Calu3 (cell line): ENCODE measurements around the gene TMEM60. TPM values are rescaled to one million over a fixed set of nuclear protein-coding genes. Genes with fewer than 3 reads are reported as not detected.

Source experiments
- BruUV-seq: library from RNA; stranded (reverse); fragments of 400-500 nt; replicated peaks from 2 replicates; lab custom pipeline; 2021; lab: Mats Ljungman, UMichigan
- CTCF ChIA-PET: fragments of 300-600 bp; sonication (Branson Sonifier 250); formaldehyde crosslinking; loops from one replicate; lab custom pipeline; 2022; ENCODE audit warnings: antibody characterized with exemption; lab: Charles Lee
- DNase-seq: peaks from one replicate; pipeline ENCODE4 v3.0.0; 2022
- H3K27ac Mint-ChIP-seq: one replicate; pipeline ENCODE4 v1.8.0; 2022; ENCODE audit warnings: mixed read lengths; ENCODE audit not compliant: unreplicated experiment
- H3K27me3 Mint-ChIP-seq: one replicate; pipeline ENCODE4 v1.8.0; 2022; ENCODE audit warnings: mixed read lengths; ENCODE audit not compliant: unreplicated experiment
- H3K36me3 Mint-ChIP-seq: one replicate; pipeline ENCODE4 v1.8.0; 2022; ENCODE audit warnings: mild to moderate bottlenecking, moderate library complexity, mixed read lengths; ENCODE audit not compliant: insufficient read depth, unreplicated experiment
- H3K4me1 Mint-ChIP-seq: one replicate; pipeline ENCODE4 v1.8.0; 2022; ENCODE audit warnings: mild to moderate bottlenecking, low read depth, mixed read lengths; ENCODE audit not compliant: unreplicated experiment
- H3K4me3 Mint-ChIP-seq: one replicate; pipeline ENCODE4 v1.8.0; 2022; ENCODE audit warnings: mild to moderate bottlenecking, low read depth, moderate library complexity, mixed read lengths; ENCODE audit not compliant: unreplicated experiment
- H3K9me3 Mint-ChIP-seq: one replicate; pipeline ENCODE4 v1.8.0; 2022; ENCODE audit warnings: low read depth, mixed read lengths; ENCODE audit not compliant: unreplicated experiment
- intact Hi-C: fragments of 100-400 bp; cut with micrococcal nuclease; formaldehyde crosslinking; loops from one replicate; pipeline ENCODE4 v1.10.0; 2022; ENCODE audit not compliant: unreplicated experiment
- total RNA-seq: library from RNA; stranded (reverse); gene quantifications from 2 replicates; pipeline ENCODE4 v1.2.3, GENCODE V29; 2022
- TF ChIP-seq, protein P1 (sequence below): fragments of 200-600 bp; IDR thresholded peaks from one replicate; pipeline ENCODE4 v1.8.0; 2022; ENCODE audit warnings: antibody characterized with exemption; ENCODE audit not compliant: unreplicated experiment

Gene TMEM60
- total RNA-seq, 1 experiment from 2014 or later: 9.6 TPM

DNA sequence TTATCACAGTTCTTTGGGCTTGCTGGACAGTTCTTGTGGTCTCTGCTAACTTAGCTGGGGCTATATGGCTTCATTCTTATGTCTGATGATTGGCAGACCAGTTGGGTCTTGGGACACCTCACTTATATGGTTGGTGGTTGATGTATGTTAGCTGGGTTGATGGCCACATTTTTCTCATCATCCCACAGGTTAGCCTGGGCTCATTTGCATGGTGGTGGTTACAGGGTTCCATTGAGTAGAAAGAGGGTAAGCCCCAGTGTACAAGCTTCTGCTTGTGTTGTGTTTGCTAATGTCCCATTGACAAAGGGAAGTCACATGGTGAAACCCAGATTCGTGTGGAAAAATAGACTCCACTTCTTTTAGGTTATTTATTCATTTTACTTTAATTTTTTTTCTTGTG is 40.6 kb downstream of the TMEM60 start:
- CTCF ChIA-PET: no interaction called here
- Mint-ChIP-seq H3K4me3 (no peak overlapping the region), H3K9me3 (no peaks in the 10 kb centered on the region), H3K27ac (no peak overlapping the region), H3K36me3 (no peaks in the 10 kb centered on the region), H3K4me1 (no peaks in the 10 kb centered on the region), H3K27me3 (no peaks in the 10 kb centered on the region)
- TF ChIP-seq, protein P1, sequence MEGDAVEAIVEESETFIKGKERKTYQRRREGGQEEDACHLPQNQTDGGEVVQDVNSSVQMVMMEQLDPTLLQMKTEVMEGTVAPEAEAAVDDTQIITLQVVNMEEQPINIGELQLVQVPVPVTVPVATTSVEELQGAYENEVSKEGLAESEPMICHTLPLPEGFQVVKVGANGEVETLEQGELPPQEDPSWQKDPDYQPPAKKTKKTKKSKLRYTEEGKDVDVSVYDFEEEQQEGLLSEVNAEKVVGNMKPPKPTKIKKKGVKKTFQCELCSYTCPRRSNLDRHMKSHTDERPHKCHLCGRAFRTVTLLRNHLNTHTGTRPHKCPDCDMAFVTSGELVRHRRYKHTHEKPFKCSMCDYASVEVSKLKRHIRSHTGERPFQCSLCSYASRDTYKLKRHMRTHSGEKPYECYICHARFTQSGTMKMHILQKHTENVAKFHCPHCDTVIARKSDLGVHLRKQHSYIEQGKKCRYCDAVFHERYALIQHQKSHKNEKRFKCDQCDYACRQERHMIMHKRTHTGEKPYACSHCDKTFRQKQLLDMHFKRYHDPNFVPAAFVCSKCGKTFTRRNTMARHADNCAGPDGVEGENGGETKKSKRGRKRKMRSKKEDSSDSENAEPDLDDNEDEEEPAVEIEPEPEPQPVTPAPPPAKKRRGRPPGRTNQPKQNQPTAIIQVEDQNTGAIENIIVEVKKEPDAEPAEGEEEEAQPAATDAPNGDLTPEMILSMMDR: no peak
- no TSS peak for BruUV-seq
- no peak for DNase-seq
- intact Hi-C loops: loop anchor here (5.0 kb wide), 1 partner anchor 80 kb away; no protein-coding TSS in a partner anchor

DNA sequence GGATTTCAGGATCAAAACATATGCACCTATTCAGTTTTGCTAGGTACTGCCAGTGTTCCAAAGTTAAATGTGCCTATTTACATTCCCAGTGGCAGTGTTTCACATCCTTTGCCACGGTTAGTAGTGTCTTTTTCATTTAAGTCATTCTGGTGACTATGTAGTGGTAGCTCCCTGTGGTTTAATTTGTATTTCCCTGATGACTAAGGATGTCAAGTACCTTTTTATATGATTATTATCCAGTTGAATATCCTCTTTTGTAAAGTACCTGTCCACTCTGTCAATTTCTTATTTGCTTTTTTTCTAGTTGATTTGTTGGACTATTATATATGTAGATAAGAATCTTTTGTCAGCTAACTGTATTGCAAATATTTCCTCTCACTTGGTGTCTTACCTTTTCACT is 45.1 kb downstream of the TMEM60 start:
- no peaks in the 10 kb centered on the region for H3K36me3 Mint-ChIP-seq
- CTCF ChIA-PET: no interaction called here
- no TSS peak for BruUV-seq
- TF ChIP-seq, protein P1: no peak
- H3K27ac Mint-ChIP-seq: no peak overlapping the region
- intact Hi-C loops: no loop called here
- H3K4me3 Mint-ChIP-seq: no peak overlapping the region
- no peak for DNase-seq
- no peaks in the 10 kb centered on the region for H3K9me3 Mint-ChIP-seq
- H3K4me1 Mint-ChIP-seq: no peaks in the 10 kb centered on the region
- no peaks in the 10 kb centered on the region for H3K27me3 Mint-ChIP-seq

DNA sequence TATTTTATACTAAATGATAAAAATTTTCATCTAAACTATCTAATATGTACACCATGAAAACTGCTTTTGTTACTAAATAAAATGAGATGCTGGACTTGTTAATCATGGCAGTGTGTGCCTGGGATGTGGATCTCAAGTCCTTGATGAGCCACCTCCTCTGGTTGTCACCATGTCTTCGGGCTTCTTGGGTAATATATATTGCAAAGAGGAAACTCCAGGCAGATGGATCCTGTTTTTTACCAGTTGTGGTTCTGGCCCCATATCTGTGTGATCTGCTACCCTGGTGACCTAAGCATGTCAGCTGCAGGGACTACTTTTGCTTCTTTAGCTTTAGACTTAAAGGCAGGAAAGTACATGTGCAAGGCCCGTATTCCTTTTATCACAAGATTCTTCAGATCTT is 46.2 kb downstream of the TMEM60 start:
- BruUV-seq: no TSS peak
- intact Hi-C loops: no loop called here
- CTCF ChIA-PET: no interaction called here
- Mint-ChIP-seq H3K36me3 (peaks cover 1% of the 10 kb centered on the region), H3K4me3 (no peak overlapping the region), H3K27ac (no peak overlapping the region), H3K9me3 (no peaks in the 10 kb centered on the region), H3K27me3 (no peaks in the 10 kb centered on the region), H3K4me1 (no peaks in the 10 kb centered on the region)
- TF ChIP-seq, protein P1: no peak
- no peak for DNase-seq

DNA sequence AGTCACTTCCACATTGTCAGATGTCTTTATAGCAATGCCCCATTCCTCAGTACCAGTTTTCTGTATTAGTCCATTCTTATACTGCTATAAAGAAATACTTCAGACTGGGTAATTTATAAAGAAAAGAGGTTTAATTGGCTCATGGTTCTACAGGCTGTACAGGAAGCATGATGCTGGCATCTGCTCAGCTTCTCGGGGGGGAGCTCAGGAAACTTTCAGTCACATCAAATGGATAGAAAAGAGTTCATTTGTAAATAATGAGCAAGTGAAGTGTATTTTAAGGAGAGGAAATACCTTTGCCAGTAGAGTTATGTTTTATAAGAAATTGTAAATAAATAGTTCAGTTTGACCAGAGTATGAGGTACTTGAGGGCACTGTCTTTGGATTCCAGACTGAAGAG is 50.5 kb downstream of the TMEM60 start:
- TF ChIP-seq, protein P1: no peak
- Mint-ChIP-seq H3K36me3 (peaks cover 10% of the 10 kb centered on the region), H3K9me3 (no peaks in the 10 kb centered on the region), H3K27ac (no peak overlapping the region), H3K27me3 (no peaks in the 10 kb centered on the region), H3K4me1 (peaks cover 6% of the 10 kb centered on the region), H3K4me3 (no peak overlapping the region)
- intact Hi-C loops: no loop called here
- BruUV-seq: no TSS peak
- CTCF ChIA-PET: no interaction called here
- no peak for DNase-seq
